GM12878 (cell line): ENCODE measurements around the gene TLR1. TPM values are rescaled to one million over a fixed set of nuclear protein-coding genes. Genes with fewer than 3 reads are reported as not detected.

Experiments
- ATAC-seq: fragments of 200-7000 bp; cut with Tn5 transposase; 3 replicates; pipeline ENCODE4 v1.9.1; 2020; ENCODE audit warnings: mild to moderate bottlenecking, moderate library complexity
- BruUV-seq: library from RNA; stranded (reverse); fragments of 400-500 nt; replicated peaks from 2 replicates; lab custom pipeline; 2021; lab: Mats Ljungman, UMichigan
- CTCF ChIA-PET: fragments of 300-600 bp; sonication (Branson Sonifier 250); formaldehyde crosslinking; extraction: SDS; loops from one replicate; lab custom pipeline; 2021; ENCODE audit warnings: inconsistent platforms; lab: Yijun Ruan, JAX
- POLR2A ChIA-PET: fragments of 350-600 bp; formaldehyde crosslinking; extraction: SDS; loops from one replicate; lab custom pipeline; 2021; ENCODE audit warnings: inconsistent platforms; lab: Charles Lee
- RAD21 ChIA-PET: fragments of 300-600 bp; sonication (Branson Sonifier 250); formaldehyde crosslinking; loops from one replicate; lab custom pipeline; 2023; ENCODE audit warnings: antibody characterized with exemption; ENCODE audit not compliant: unreplicated experiment; lab: Charles Lee
- SMC1A ChIA-PET: fragments of 300-600 bp; sonication (Branson Sonifier 250); formaldehyde crosslinking; loops from one replicate; lab custom pipeline; 2023; ENCODE audit not compliant: unreplicated experiment, uncharacterized antibody; lab: Charles Lee
- DNase-seq: peaks from one replicate; pipeline ENCODE4 v3.0.0-alpha.2; 2011; ENCODE audit warnings: low read depth, low spot score
- FAIRE-seq: peaks from 3 replicates; lab custom pipeline; 2011; peaks lifted over from hg19 to GRCh38; lab: Jason Lieb, UNC
- H2AFZ ChIP-seq: 2 replicates; pipeline ENCODE4 v1.6.0; 2011; ENCODE audit warnings: low read depth, low read length, control low read depth; ENCODE audit not compliant: control insufficient read depth
- H3K27ac ChIP-seq: 2 replicates; pipeline ENCODE4 v1.5.1; 2011; ENCODE audit warnings: control low read depth; ENCODE audit not compliant: control insufficient read depth, insufficient read depth
- H3K27me3 ChIP-seq, 2 experiments: replicated peaks in 1 of 2; 2 replicates each; pipeline versions ENCODE4 v1.6.0 to v1.6.1; 2011; ENCODE audit warnings: low read length in 1 of 2; ENCODE audit not compliant: control insufficient read depth in 2 of 2, insufficient read depth in 2 of 2
- H3K36me3 ChIP-seq, 2 experiments: 2 replicates each; pipeline ENCODE4 v1.5.1; 2011; ENCODE audit warnings: low read length in 1 of 2; ENCODE audit not compliant: control insufficient read depth in 2 of 2, insufficient read depth in 2 of 2
- H3K4me1 ChIP-seq: 2 replicates; pipeline ENCODE4 v1.6.1; 2011; ENCODE audit warnings: mild to moderate bottlenecking, low read length, moderate library complexity, mixed read lengths; ENCODE audit not compliant: control insufficient read depth, insufficient read depth
- H3K4me2 ChIP-seq: 2 replicates; pipeline ENCODE4 v1.6.0; 2011; ENCODE audit warnings: control low read depth; ENCODE audit not compliant: control insufficient read depth, insufficient read depth
- H3K4me3 ChIP-seq: fragments of 200-600 bp; sonication (generic); 2 replicates; pipeline ENCODE4 v1.5.1; 2016
- H3K79me2 ChIP-seq: 2 replicates; pipeline ENCODE4 v1.6.0; 2011; ENCODE audit warnings: low read length; ENCODE audit not compliant: control insufficient read depth, insufficient read depth
- H3K9ac ChIP-seq: 2 replicates; pipeline ENCODE4 v1.8.0; 2011; ENCODE audit warnings: low read length, control low read depth, mixed read lengths; ENCODE audit not compliant: control insufficient read depth, insufficient read depth
- H3K9me3 ChIP-seq: replicated peaks from 3 replicates; pipeline ENCODE4 v1.5.1; 2011; ENCODE audit warnings: mild to moderate bottlenecking, low read length; ENCODE audit not compliant: control insufficient read depth, insufficient read depth
- H4K20me1 ChIP-seq: 2 replicates; pipeline ENCODE4 v1.6.0; 2011; ENCODE audit not compliant: control insufficient read depth, insufficient read depth
- ATF7 ChIP-seq: fragments of 450-650 bp; IDR thresholded peaks from 2 replicates; pipeline ENCODE4 v1.6.1; 2016; ENCODE audit warnings: low read depth, mild to moderate bottlenecking
- CBFB ChIP-seq: IDR thresholded peaks from 2 replicates; pipeline ENCODE4 v1.6.1; 2016; ENCODE audit warnings: antibody characterized with exemption, low read depth
- CBX5 ChIP-seq: sonication (generic); IDR thresholded peaks from 2 replicates; pipeline ENCODE4 v1.6.1; 2016; ENCODE audit warnings: low read depth, moderate library complexity, mild to moderate bottlenecking, inconsistent platforms
- CHD2 ChIP-seq: IDR thresholded peaks from 2 replicates; pipeline ENCODE4 v1.6.1; 2011; ENCODE audit warnings: low read depth, low read length, improper control_type of control experiment, borderline replicate concordance
- KDM1A ChIP-seq: fragments of 200-600 bp; sonication (generic); IDR thresholded peaks from 2 replicates; pipeline ENCODE4 v1.6.1; 2016; ENCODE audit warnings: borderline replicate concordance
- MEF2B ChIP-seq: fragments of 450-650 bp; IDR thresholded peaks from 2 replicates; pipeline ENCODE4 v1.6.1; 2018; ENCODE audit warnings: mild to moderate bottlenecking, moderate library complexity; ENCODE audit not compliant: partially characterized antibody, poor library complexity, severe bottlenecking
- NFIC ChIP-seq: IDR thresholded peaks from 2 replicates; pipeline ENCODE4 v1.6.1; 2012; ENCODE audit warnings: low read depth, mild to moderate bottlenecking, inconsistent platforms, low read length, moderate library complexity
- NRF1 ChIP-seq: conservative IDR thresholded peaks from 2 replicates; pipeline ENCODE4 v1.6.1; 2011; ENCODE audit warnings: mild to moderate bottlenecking, low read depth, low read length, improper control_type of control experiment
- POLR2A ChIP-seq: IDR thresholded peaks from 2 replicates; pipeline ENCODE4 v1.6.1; 2011; ENCODE audit warnings: low read depth, mild to moderate bottlenecking, low read length
- SKIL ChIP-seq: fragments of 450-650 bp; IDR thresholded peaks from 2 replicates; pipeline ENCODE4 v1.6.1; 2017; ENCODE audit warnings: mild to moderate bottlenecking, low read depth, inconsistent platforms; ENCODE audit not compliant: poor library complexity, severe bottlenecking
- USF1 ChIP-seq: IDR thresholded peaks from 2 replicates; pipeline ENCODE4 v1.6.1; 2011; ENCODE audit warnings: borderline replicate concordance, low read depth, mild to moderate bottlenecking, moderate library complexity, mixed read lengths, low read length; ENCODE audit not compliant: insufficient read depth; ENCODE audit errors: extremely low read length
- YY1 ChIP-seq: IDR thresholded peaks from 2 replicates; pipeline ENCODE4 v1.6.1; 2011; ENCODE audit warnings: low read depth, mild to moderate bottlenecking, low read length
- WGBS: methylation state at CpG from one replicate; pipeline ENCODE4 v1.1.6; 2016; ENCODE audit warnings: low lambda C conversion rate; ENCODE audit not compliant: insufficient replicate concordance, insufficient coverage; ENCODE audit errors: missing lambda C conversion rate; 5-methylcytosine and 5-hydroxymethylcytosine counted together
- in situ Hi-C: fragments of 300-500 bp; cut with MboI; formaldehyde crosslinking; loops from 9 replicates; pipeline ENCODE4 v1.14.3; 2018; ENCODE audit warnings: mixed read lengths
- intact Hi-C: fragments of 100-400 bp; cut with micrococcal nuclease; formaldehyde crosslinking; loops from one replicate; pipeline ENCODE4 v1.14.2; 2022; ENCODE audit not compliant: unreplicated experiment
- polyA plus RNA-seq, 11 experiments: library from polyadenylated mRNA; depleted of rRNA in 4 of 11; unstranded in 6 of 11; stranded (reverse) in 5 of 11; fragments of >200 nt; fragmentation: Nextera tagmentation in 4 of 11; fragmentation: Illumina TruSeq in 1 of 11; extraction: Ambion mirVana in 4 of 11; extraction: Trizol in 1 of 11; gene quantifications; 1 replicate in 1 of 11; 2 replicates in 10 of 11; pipeline versions ENCODE4 v1.2.1 to v1.2.3, GENCODE V29; 2011 to 2016; ENCODE audit warnings: inconsistent platforms in 2 of 11, missing spikeins in 2 of 11, low read depth in 1 of 11
- total RNA-seq, 4 experiments: library from RNA; depleted of rRNA in 3 of 4; stranded (reverse); fragments of >200 nt in 3 of 4; fragmentation: Illumina TruSeq in 1 of 4; extraction: Trizol in 1 of 4; gene quantifications; 2 replicates each; pipeline versions ENCODE4 v1.2.1 to v1.2.3, GENCODE V29; 2013 to 2021

The TLR1 gene
- total and polyA plus RNA-seq, 10 of the 15 experiments (the other 5 are each of a cell fraction or from before 2014, with no cell fraction given): 9.3 to 57.1 (median 20.4) TPM

GRCh38 chr4:38818441-38818976 is 13.9 kb upstream of the TLR1 start (continued):
- TF ChIP-seq CBFB (0 out of 2 replicates have a peak, but pooled peaks have one; percentile 41), CBX5 (no peak), USF1 (no peak)

GRCh38 chr4:38815885-38816782 is 11.5 kb upstream of the TLR1 start:
- WGBS: 73% methylated on average over 3 of the region's 3 CpGs
- no peaks in the 10 kb centered on the region for H4K20me1 ChIP-seq
- peaks cover 5% of the 10 kb centered on the region for H3K79me2 ChIP-seq
- ChIA-PET POLR2A (interaction anchor here (2.1 to 10.2 kb wide), 4 partner anchors 13 to 55 kb away, joined by 9 to 110 read pairs (median 12); partner anchors contain the start of genes TLR1, TLR10 and TLR6), RAD21 (interaction anchor here (0.9 to 8.9 kb wide), 7 partner anchors 12 to 685 kb away, joined by 3 to 171 read pairs (median 6); partner anchors contain the start of genes TLR1 and TLR10), SMC1A (interaction anchor here (0.9 to 13.0 kb wide), 11 partner anchors 11 to 53 kb away, joined by 3 to 178 read pairs (median 5); partner anchors contain the start of genes TLR1, TLR10 and TLR6), CTCF (interaction anchor here (0.8 to 7.7 kb wide), 9 partner anchors 10 to 57 kb away, joined by 3 to 47 read pairs (median 7); partner anchors contain the start of gene TLR1)
- in situ Hi-C loops (loop anchor here (25.0 kb wide), 1 partner anchor 1371 kb away; the partner anchor contains the start of gene RHOH), intact Hi-C loops (loop anchor here (5.0 kb wide), 1 partner anchor 34 kb away; the partner anchor contains the start of gene TLR10)
- no peak overlapping the region; the same call in 1 of the 2 replicates for H2AFZ ChIP-seq
- H3K4me1 ChIP-seq: peaks cover 37% of the 10 kb centered on the region
- TSS peak; percentile 81 for BruUV-seq
- peaks cover 19% of the 10 kb centered on the region for H3K9me3 ChIP-seq
- H3K36me3 ChIP-seq: no peaks in the 10 kb centered on the region
- peak overlapping the region; percentile 47 for H3K27ac ChIP-seq
- H3K4me2 ChIP-seq: peak overlapping the region; percentile 24; the same call in 1 of the 2 replicates
- H3K27me3 ChIP-seq: no peaks in the 10 kb centered on the region
- FAIRE-seq (no peak), DNase-seq (peak; percentile 56), ATAC-seq (peak; percentile 41)
- no peak overlapping the region for H3K4me3 ChIP-seq
- H3K9ac ChIP-seq: no peak overlapping the region
- TF ChIP-seq MEF2B (peak; percentile 48), CHD2 (peak; percentile 88), ATF7 (peak; percentile 98), POLR2A (0 out of 2 replicates have a peak, but pooled peaks have one; percentile 22), NRF1 (no peak), KDM1A (no peak), NFIC (0 out of 2 replicates have a peak, but pooled peaks have one; percentile 27), YY1 (no peak), USF1 (no peak), SKIL (peak; percentile 59)
